ENCODE measurements around the gene TCF7L1. TPM values are rescaled to one million over a fixed set of nuclear protein-coding genes. Genes with fewer than 3 reads are reported as not detected.
"Not testable (repeated sequence)": the region's sequence is repeated elsewhere in the genome, so short reads cannot be mapped to it uniquely, and the experiment has no call there.

Gene TCF7L1
- total and polyA plus RNA-seq, 12 donors, result 4.5 to 10.9 (median 6.3) TPM

DNA sequence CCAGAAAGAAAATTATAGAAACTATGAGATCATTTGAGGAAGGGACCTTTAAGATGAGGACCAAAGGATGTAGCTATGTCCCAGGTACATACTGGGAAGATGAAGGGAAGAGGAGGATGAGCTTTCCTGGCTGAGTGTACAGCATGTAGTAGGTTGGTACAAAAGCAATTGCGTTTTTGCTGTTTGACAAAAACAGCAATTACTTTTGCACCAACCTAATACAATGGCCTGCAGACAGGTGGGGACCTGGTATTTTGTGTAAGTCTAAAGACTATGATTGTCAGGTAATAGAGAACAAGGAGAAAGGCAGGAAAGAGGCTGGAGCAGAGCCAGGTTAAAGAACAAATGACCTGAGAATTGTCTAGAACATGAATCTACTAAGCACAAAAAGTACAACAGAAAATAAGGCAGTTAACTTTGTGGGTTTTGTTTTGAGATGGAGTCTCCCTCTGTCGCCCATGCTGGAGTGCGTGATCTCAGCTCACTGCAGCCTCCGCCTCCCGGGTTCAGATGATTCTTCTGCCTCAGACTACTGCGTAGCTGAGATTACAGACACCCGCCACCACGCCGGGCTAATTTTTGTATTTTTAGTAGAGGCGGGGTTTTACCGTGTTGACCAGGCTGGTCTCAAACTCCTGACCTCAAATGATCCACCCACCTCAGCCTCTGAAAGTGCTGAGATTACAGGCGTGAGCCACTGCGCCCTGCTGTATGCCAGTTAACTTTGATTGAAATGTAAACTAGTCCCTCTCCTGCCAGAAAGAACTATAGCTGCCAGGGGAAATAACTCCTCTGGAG, 197.8 kb downstream of the TCF7L1 start:
- peaks cover 1 to 21% (median 14%) of the 10 kb centered on the region in 9 donors for H3K4me1 ChIP-seq
- H3K27me3 ChIP-seq, result no peaks in the 10 kb centered on the region
- no peak overlapping the region for H3K27ac ChIP-seq
- H3K4me3 ChIP-seq, result no peak overlapping the region
- no peak for ATAC-seq
- TF ChIP-seq, protein P1, sequence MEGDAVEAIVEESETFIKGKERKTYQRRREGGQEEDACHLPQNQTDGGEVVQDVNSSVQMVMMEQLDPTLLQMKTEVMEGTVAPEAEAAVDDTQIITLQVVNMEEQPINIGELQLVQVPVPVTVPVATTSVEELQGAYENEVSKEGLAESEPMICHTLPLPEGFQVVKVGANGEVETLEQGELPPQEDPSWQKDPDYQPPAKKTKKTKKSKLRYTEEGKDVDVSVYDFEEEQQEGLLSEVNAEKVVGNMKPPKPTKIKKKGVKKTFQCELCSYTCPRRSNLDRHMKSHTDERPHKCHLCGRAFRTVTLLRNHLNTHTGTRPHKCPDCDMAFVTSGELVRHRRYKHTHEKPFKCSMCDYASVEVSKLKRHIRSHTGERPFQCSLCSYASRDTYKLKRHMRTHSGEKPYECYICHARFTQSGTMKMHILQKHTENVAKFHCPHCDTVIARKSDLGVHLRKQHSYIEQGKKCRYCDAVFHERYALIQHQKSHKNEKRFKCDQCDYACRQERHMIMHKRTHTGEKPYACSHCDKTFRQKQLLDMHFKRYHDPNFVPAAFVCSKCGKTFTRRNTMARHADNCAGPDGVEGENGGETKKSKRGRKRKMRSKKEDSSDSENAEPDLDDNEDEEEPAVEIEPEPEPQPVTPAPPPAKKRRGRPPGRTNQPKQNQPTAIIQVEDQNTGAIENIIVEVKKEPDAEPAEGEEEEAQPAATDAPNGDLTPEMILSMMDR (IDR thresholded peaks at IDR 0.05), result no peak
- 78 to 85% methylated on average over 13 of the region's 13 CpGs for WGBS, 2 donors
- intact Hi-C loops (cut with DNase I), result no loop called here
- DNase-seq, result no peak
- peaks cover 0 to 6% (median 0%) of the 10 kb centered on the region in 9 donors for H3K36me3 ChIP-seq
- H3K9me3 ChIP-seq, result no peaks in the 10 kb centered on the region

DNA sequence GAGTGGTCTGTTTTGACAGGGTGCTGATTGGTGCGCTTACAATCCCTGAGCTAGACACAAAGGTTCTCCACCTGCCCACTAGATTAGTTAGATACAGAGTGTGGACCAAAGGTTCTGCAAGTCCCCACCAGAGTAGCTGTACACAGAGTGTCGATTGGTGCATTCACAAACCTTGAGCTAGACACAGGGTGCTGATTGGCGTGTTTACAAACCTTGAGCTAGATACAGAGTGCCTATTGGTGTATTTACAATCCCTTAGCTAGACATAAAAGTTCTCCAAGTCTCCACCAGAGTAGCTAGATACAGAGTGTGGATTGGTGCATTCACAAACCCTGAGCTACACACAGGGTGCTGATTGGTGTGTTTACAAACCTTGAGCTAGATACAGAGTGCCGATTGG, 200.7 kb downstream of the TCF7L1 start:
- H3K9me3 ChIP-seq; H3K4me1 ChIP-seq; H3K36me3 ChIP-seq; H3K27me3 ChIP-seq; intact Hi-C loops (cut with DNase I); H3K4me3 ChIP-seq; ATAC-seq; DNase-seq; H3K27ac ChIP-seq: not testable (repeated sequence)
- 96 to 97% methylated on average over 3 of the region's 4 CpGs for WGBS, 2 donors

DNA sequence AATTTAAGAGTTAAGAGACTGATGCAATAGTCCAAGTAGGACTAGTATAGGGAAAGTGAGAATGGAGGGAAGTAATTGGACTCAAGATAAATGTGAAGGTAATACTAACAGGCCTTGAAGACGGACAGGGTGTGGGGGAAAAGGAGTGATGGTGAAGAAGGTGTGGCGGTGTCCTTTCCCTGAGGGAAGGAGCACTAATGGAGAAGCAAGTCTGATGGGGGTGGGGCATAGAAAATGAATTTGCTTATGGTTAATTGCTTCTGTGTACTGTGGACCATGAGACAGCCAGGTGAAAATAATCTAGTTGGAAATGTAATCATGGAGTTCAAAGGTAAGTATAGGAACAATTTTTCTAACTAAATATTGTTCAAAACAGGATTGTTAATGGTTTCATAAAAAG, 201.7 kb downstream of the TCF7L1 start:
- no peak for DNase-seq
- 50 to 65% methylated on average over 2 of the region's 2 CpGs for WGBS, 2 donors
- TF ChIP-seq, protein P1 (IDR thresholded peaks at IDR 0.05), result no peak
- Histone ChIP-seq H3K4me1 (no peaks in the 10 kb centered on the region), H3K9me3 (no peaks in the 10 kb centered on the region), H3K27me3 (peaks cover 0 to 3% (median 0%) of the 10 kb centered on the region in 7 donors), H3K4me3 (no peak overlapping the region), H3K27ac (no peak overlapping the region), H3K36me3 (no peaks in the 10 kb centered on the region)
- no peak for ATAC-seq
- intact Hi-C loops (cut with DNase I), result no loop called here

DNA sequence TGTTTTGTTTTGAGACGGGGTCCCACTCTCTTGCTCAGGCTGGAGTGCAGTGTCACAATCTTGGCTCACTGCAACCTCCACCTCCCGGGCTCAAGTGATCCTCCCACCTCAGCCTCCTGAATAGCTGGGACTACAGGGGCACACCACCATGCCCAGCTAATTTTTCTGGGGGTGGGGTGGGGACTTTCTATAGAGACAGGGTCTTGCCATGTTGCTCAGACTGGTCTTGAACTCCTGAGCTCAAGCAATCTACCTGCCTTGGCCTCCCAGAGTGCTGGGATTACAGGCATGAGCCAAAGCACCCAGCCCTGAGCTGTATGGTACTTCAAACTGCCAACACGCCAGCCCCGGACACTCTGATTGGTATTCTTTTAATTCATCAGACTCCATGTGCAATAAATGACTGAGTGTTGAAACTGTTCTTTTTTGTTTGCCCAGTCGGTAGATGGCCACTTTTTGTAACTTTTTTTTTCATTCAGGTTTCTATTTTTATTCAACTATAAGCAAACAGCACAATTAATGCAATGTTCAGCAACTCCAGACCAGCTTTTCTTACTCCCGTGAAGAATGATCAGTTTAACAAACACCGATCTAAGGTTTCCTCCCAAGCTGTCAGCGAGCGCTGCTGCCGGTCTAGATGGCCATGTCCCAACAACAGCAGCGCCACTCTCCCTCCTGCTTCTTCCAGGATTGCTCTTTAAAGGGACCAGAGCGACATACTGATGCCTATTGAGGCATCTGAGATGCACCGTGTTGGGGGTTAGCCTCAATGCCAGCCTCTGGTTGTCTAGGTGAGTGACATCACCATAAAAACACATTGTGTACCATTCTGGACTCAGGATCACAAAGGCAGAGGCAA, 207.1 kb downstream of the TCF7L1 start:
- H3K27me3 ChIP-seq, result peaks cover 0 to 3% (median 0%) of the 10 kb centered on the region in 7 donors
- intact Hi-C loops (cut with DNase I), result no loop called here
- H3K27ac ChIP-seq, result no peak overlapping the region
- TF ChIP-seq, protein P1 (IDR thresholded peaks at IDR 0.05), result no peak
- ATAC-seq (peak in 1 of 8 donors; percentile 17), DNase-seq (no peak)
- no peaks in the 10 kb centered on the region for H3K9me3 ChIP-seq
- H3K36me3 ChIP-seq, result peaks cover 0 to 38% (median 0%) of the 10 kb centered on the region in 9 donors
- no peak overlapping the region for H3K4me3 ChIP-seq
- 32 to 48% methylated on average over 13 of the region's 13 CpGs for WGBS, 2 donors
- no peaks in the 10 kb centered on the region for H3K4me1 ChIP-seq
